Esophagus muscularis mucosa (tissue), 4 donors: Measurements from ENCODE around the gene RPGRIP1L.

ENCODE experiments used
- EP300 ChIP-seq: sonication (generic); formaldehyde crosslinking; IDR thresholded peaks from one replicate; pipeline ENCODE4 v1.6.1; 2017; ENCODE audit warnings: antibody characterized with exemption
- POLR2A ChIP-seq: fragments of 450-650 bp; IDR thresholded peaks from one replicate; pipeline ENCODE4 v1.6.1; 2017; ENCODE audit warnings: antibody characterized with exemption, moderate library complexity, mild to moderate bottlenecking, low read depth
- TF ChIP-seq, protein P1 (sequence below), 3 experiments: fragments of 200-600 bp in 2 of 3; fragments of 450-650 bp in 1 of 3; sonication (generic) in 2 of 3; IDR thresholded peaks; one replicate each; pipeline ENCODE4 v1.5.1; 2017 to 2019; ENCODE audit warnings: antibody characterized with exemption in 3 of 3, mild to moderate bottlenecking in 2 of 3, moderate library complexity in 1 of 3

DNA sequence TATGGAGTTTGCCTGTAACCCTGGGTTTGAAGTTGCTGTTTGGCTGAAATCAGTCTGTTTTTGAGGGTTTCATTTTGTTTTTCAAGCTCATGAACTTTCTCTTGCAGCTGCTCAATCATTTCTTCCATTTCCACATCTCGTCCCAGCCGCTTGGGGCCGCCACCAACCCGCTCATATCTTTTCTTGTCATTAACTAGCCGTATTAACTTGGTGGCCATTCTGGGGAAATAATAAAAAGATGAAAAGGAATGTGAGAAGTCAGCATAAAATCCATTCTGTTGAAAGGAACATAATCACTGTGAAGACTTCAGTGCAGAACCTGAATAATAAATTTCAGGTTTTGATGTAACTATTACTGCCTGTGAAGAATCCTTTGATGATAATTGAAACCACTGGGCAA is 11.5 kb downstream of the RPGRIP1L start:
- TF ChIP-seq POLR2A (no peak), EP300 (no peak)
- TF ChIP-seq, protein P1, sequence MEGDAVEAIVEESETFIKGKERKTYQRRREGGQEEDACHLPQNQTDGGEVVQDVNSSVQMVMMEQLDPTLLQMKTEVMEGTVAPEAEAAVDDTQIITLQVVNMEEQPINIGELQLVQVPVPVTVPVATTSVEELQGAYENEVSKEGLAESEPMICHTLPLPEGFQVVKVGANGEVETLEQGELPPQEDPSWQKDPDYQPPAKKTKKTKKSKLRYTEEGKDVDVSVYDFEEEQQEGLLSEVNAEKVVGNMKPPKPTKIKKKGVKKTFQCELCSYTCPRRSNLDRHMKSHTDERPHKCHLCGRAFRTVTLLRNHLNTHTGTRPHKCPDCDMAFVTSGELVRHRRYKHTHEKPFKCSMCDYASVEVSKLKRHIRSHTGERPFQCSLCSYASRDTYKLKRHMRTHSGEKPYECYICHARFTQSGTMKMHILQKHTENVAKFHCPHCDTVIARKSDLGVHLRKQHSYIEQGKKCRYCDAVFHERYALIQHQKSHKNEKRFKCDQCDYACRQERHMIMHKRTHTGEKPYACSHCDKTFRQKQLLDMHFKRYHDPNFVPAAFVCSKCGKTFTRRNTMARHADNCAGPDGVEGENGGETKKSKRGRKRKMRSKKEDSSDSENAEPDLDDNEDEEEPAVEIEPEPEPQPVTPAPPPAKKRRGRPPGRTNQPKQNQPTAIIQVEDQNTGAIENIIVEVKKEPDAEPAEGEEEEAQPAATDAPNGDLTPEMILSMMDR (IDR thresholded peaks at IDR 0.05) = no peak
